Uterus (tissue), 2 donors: ENCODE measurements around the gene RAB3C.

Experiments used
- CTCF ChIP-seq, 4 experiments: fragments of 200-600 bp in 2 of 4; fragments of 450-650 bp in 2 of 4; sonication (generic) in 2 of 4; IDR thresholded peaks; one replicate each; pipeline ENCODE4 v1.5.1; 2016 to 2019; ENCODE audit warnings: antibody characterized with exemption in 4 of 4, mild to moderate bottlenecking in 2 of 4, moderate library complexity in 1 of 4
- POLR2A ChIP-seq, 2 donors: fragments of 450-650 bp; IDR thresholded peaks; one replicate each; pipeline ENCODE4 v1.6.1; 2016; ENCODE audit warnings: antibody characterized with exemption in 2 of 2, mild to moderate bottlenecking in 1 of 2, moderate library complexity in 1 of 2

GRCh38 chr5:58774937-58775336 is 192.1 kb downstream of the RAB3C start:
- TF ChIP-seq CTCF (IDR thresholded peaks at IDR 0.05) (no peak), POLR2A (IDR thresholded peaks at IDR 0.05) (no peak)
